Natural killer cell (primary cell): Measurements from ENCODE around the gene MAPK1. TPM values are rescaled to one million over a fixed set of nuclear protein-coding genes. Genes with fewer than 3 reads are reported as not detected.
A peak's percentile ranks its signal among the peaks of the same experiment; 100 is the strongest.
"Not testable (repeated sequence)": the region's sequence is repeated elsewhere in the genome, so short reads cannot be mapped to it uniquely, and the experiment has no call there.

Experiments
- ATAC-seq, 3 donors: fragments of 150-1000 bp in 2 of 3; fragments of 200-7000 bp in 1 of 3; cut with Tn5 transposase; 1 replicate in 1 of 3; 2 replicates in 2 of 3; pipeline ENCODE4 v1.10.0; 2021; ENCODE audit warnings: mild to moderate bottlenecking in 2 of 3, moderate library complexity in 2 of 3
- DNase-seq, 2 donors: peaks; one replicate each; pipeline versions ENCODE4 v3.0.0 to v3.0.0-alpha.2; 2013 to 2021; ENCODE audit warnings: mixed read lengths in 1 of 2
- H3K27ac ChIP-seq: one replicate; pipeline ENCODE4 v1.5.1; 2013; ENCODE audit warnings: mild to moderate bottlenecking, low read length
- H3K27me3 ChIP-seq: one replicate; pipeline ENCODE4 v1.6.1; 2013; ENCODE audit warnings: low read length; ENCODE audit not compliant: control insufficient read depth, insufficient read depth
- H3K36me3 ChIP-seq: one replicate; pipeline ENCODE4 v1.6.1; 2013; ENCODE audit warnings: low read length; ENCODE audit not compliant: control insufficient read depth, insufficient read depth
- H3K4me1 ChIP-seq: one replicate; pipeline ENCODE4 v1.6.1; 2013; ENCODE audit warnings: low read length; ENCODE audit not compliant: control insufficient read depth, insufficient read depth
- H3K4me3 ChIP-seq: one replicate; pipeline ENCODE4 v1.5.1; 2013; ENCODE audit warnings: low read length
- H3K9me3 ChIP-seq: one replicate; pipeline ENCODE4 v1.6.1; 2013; ENCODE audit warnings: low read length; ENCODE audit not compliant: control insufficient read depth, insufficient read depth
- H3K27ac Mint-ChIP-seq, 2 donors: one replicate each; pipeline ENCODE4 v1.8.0; 2022; ENCODE audit warnings: mild to moderate bottlenecking in 2 of 2, mixed read lengths in 2 of 2, moderate library complexity in 1 of 2
- H3K27me3 Mint-ChIP-seq, 2 donors: one replicate each; pipeline ENCODE4 v1.8.0; 2022; ENCODE audit warnings: low read depth in 2 of 2, mixed read lengths in 2 of 2
- H3K36me3 Mint-ChIP-seq: one replicate; pipeline ENCODE4 v1.8.0; 2022; ENCODE audit warnings: mixed read lengths
- H3K4me1 Mint-ChIP-seq, 2 donors: one replicate each; pipeline ENCODE4 v1.8.0; 2022; ENCODE audit warnings: mixed read lengths in 2 of 2
- H3K4me3 Mint-ChIP-seq: one replicate; pipeline ENCODE4 v1.8.0; 2022; ENCODE audit warnings: mild to moderate bottlenecking, moderate library complexity, mixed read lengths
- H3K9me3 Mint-ChIP-seq, 2 donors: one replicate each; pipeline ENCODE4 v1.8.0; 2022; ENCODE audit warnings: mixed read lengths in 2 of 2
- WGBS: methylation state at CpG from one replicate; pipeline ENCODE4 v1.1.7; 2013; ENCODE audit warnings: missing lambda C conversion rate; ENCODE audit not compliant: insufficient coverage; 5-methylcytosine and 5-hydroxymethylcytosine counted together
- intact Hi-C: fragments of 100-400 bp; cut with micrococcal nuclease; formaldehyde crosslinking; loops from one replicate; pipeline ENCODE4 v1.14.2; 2022
- total RNA-seq, 4 donors: library from RNA; stranded (reverse); fragments of 120-200 nt in 1 of 4; gene quantifications; one replicate each; pipeline versions ENCODE4 v1.2.3 to v1.2.4, GENCODE V29; 2013 to 2022
- TF ChIP-seq, protein P1 (sequence below): fragments of 200-600 bp; IDR thresholded peaks from one replicate; pipeline ENCODE4 v1.8.0; 2022; ENCODE audit warnings: antibody characterized with exemption

Gene MAPK1
- total RNA-seq, 3 donors from 2014 or later (not counting 1 experiment from before 2014, with no cell fraction given): 189 to 246 (median 214) TPM

GRCh38 chr22:21803811-21804249 is 63.6 kb downstream of the MAPK1 start:
- no peaks in the 10 kb centered on the region for H3K27me3 ChIP-seq
- H3K9me3 ChIP-seq: no peaks in the 10 kb centered on the region
- Mint-ChIP-seq H3K9me3 (no peaks in the 10 kb centered on the region), H3K4me3 (no peak overlapping the region), H3K27ac (peak overlapping the region; percentile 11 to 19), H3K4me1 (peaks cover 33 to 46% of the 10 kb centered on the region in 2 donors), H3K36me3 (peaks cover 14% of the 10 kb centered on the region), H3K27me3 (no peaks in the 10 kb centered on the region)
- 98% methylated on average over 6 of the region's 6 CpGs for WGBS
- no peak overlapping the region for H3K4me3 ChIP-seq
- H3K36me3 ChIP-seq: peaks cover 76% of the 10 kb centered on the region
- DNase-seq: no peak
- TF ChIP-seq, protein P1, sequence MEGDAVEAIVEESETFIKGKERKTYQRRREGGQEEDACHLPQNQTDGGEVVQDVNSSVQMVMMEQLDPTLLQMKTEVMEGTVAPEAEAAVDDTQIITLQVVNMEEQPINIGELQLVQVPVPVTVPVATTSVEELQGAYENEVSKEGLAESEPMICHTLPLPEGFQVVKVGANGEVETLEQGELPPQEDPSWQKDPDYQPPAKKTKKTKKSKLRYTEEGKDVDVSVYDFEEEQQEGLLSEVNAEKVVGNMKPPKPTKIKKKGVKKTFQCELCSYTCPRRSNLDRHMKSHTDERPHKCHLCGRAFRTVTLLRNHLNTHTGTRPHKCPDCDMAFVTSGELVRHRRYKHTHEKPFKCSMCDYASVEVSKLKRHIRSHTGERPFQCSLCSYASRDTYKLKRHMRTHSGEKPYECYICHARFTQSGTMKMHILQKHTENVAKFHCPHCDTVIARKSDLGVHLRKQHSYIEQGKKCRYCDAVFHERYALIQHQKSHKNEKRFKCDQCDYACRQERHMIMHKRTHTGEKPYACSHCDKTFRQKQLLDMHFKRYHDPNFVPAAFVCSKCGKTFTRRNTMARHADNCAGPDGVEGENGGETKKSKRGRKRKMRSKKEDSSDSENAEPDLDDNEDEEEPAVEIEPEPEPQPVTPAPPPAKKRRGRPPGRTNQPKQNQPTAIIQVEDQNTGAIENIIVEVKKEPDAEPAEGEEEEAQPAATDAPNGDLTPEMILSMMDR: no peak
- ATAC-seq: no peak
- no peak overlapping the region for H3K27ac ChIP-seq
- intact Hi-C loops: no loop called here
- no peaks in the 10 kb centered on the region for H3K4me1 ChIP-seq

DNA sequence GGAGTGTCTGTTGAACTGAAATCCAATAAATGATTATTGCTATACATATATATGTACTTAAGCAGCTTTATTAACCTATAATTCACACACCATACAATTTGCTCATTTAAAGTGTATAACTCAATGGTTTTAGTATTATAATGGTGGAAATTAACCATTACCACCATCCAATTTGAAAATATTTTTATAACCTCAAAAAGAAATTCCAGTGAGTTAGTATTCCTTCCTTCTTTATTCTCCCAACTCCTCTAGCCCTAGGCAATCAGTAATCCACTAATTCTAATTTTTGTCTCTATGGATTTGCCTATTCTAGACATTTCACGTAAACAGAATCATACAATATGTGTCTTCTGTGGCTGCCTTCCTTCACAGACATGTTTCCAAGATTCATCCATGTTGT is 64.8 kb downstream of the MAPK1 start:
- Mint-ChIP-seq H3K27ac (peak overlapping the region; percentile 11 to 19), H3K36me3 (peaks cover 14% of the 10 kb centered on the region), H3K9me3 (no peaks in the 10 kb centered on the region), H3K4me1 (peaks cover 27 to 40% of the 10 kb centered on the region in 2 donors), H3K27me3 (no peaks in the 10 kb centered on the region), H3K4me3 (no peak overlapping the region)
- TF ChIP-seq, protein P1: no peak
- 97% methylated on average over 1 of the region's 1 CpG for WGBS
- intact Hi-C loops: no loop called here
- Histone ChIP-seq H3K4me1 (no peaks in the 10 kb centered on the region), H3K27me3 (no peaks in the 10 kb centered on the region), H3K27ac (no peak overlapping the region), H3K9me3 (no peaks in the 10 kb centered on the region), H3K36me3 (peaks cover 87% of the 10 kb centered on the region), H3K4me3 (no peak overlapping the region)
- DNase-seq (no peak), ATAC-seq (no peak)

DNA sequence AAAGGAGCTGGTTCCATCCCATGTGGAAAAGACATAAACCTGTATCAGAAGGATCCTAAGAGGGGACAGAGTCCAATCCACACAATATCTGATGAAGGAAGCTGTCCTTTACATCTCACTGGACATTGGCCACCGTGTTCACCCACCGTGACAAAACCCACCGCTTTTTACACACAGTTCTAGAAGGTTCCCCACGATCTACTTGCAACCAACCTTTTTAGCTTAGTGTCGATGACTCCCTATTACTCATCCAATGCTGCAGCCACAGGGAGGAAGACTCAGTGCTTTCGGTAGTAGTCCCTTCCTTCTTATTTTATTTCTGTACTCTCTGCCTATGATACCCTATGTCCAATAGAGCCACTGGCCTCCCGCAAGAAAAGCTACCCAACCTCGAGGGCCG is 65.4 kb downstream of the MAPK1 start:
- TF ChIP-seq, protein P1: no peak
- no peaks in the 10 kb centered on the region for H3K27me3 Mint-ChIP-seq
- peaks cover 14% of the 10 kb centered on the region for H3K36me3 Mint-ChIP-seq
- intact Hi-C loops: no loop called here
- no peak overlapping the region for H3K27ac ChIP-seq
- no peak overlapping the region for H3K4me3 ChIP-seq
- no peaks in the 10 kb centered on the region for H3K4me1 ChIP-seq
- H3K4me3 Mint-ChIP-seq: no peak overlapping the region
- H3K9me3 ChIP-seq: no peaks in the 10 kb centered on the region
- peaks cover 21 to 34% of the 10 kb centered on the region in 2 donors for H3K4me1 Mint-ChIP-seq
- WGBS: 95% methylated on average over 9 of the region's 9 CpGs
- H3K27ac Mint-ChIP-seq: peak overlapping the region; percentile 11 to 19
- ATAC-seq (no peak), DNase-seq (no peak)
- no peaks in the 10 kb centered on the region for H3K27me3 ChIP-seq
- H3K36me3 ChIP-seq: peaks cover 86% of the 10 kb centered on the region
- H3K9me3 Mint-ChIP-seq: no peaks in the 10 kb centered on the region

DNA sequence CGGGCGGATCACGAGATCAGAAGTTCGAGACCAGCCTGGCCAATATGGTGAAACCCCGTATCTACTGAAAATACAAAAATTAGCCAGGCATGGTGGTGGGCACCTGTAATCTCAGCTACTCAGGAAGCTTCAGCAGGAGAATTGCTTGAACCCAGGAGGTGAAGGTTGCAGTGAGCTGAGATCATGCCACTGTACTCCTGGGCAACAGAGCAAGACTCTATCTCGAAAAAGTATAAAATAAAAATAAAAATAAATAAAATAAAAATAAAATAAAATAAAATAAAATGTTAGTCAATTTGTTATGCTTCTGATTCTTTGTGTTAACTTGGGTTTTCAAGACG is 66.2 kb downstream of the MAPK1 start:
- H3K4me3 ChIP-seq, H3K9me3 Mint-ChIP-seq, H3K4me3 Mint-ChIP-seq, H3K4me1 ChIP-seq, H3K27ac ChIP-seq, ATAC-seq, DNase-seq, H3K9me3 ChIP-seq, intact Hi-C loops, H3K27me3 ChIP-seq, H3K27me3 Mint-ChIP-seq: not testable (repeated sequence)
- Mint-ChIP-seq H3K36me3 (peaks cover 14% of the 10 kb centered on the region), H3K4me1 (peaks cover 18 to 30% of the 10 kb centered on the region in 2 donors), H3K27ac (peak overlapping the region; percentile 11 to 19)
- H3K36me3 ChIP-seq: peaks cover 86% of the 10 kb centered on the region
- WGBS: over 99% methylated on average over 6 of the region's 7 CpGs
